DND-41 (cell line): ENCODE data around the gene MACIR.

Experiments used
- ATAC-seq: fragments of 200-7000 bp; cut with Tn5 transposase; 3 replicates; pipeline ENCODE4 v1.9.1; 2021; ENCODE audit warnings: low read depth; ENCODE audit not compliant: insufficient read depth
- DNase-seq: peaks from one replicate; pipeline ENCODE4 v3.0.0-alpha.2; 2020
- H2AFZ ChIP-seq: 2 replicates; pipeline ENCODE4 v1.6.0; 2012; ENCODE audit warnings: low read depth, low read length
- H3K27ac ChIP-seq: 2 replicates; pipeline ENCODE4 v1.5.1; 2012; ENCODE audit warnings: low read length, inconsistent platforms
- H3K27me3 ChIP-seq: fragments of 200-600 bp; sonication (generic); 2 replicates; pipeline ENCODE4 v1.6.0; 2012; ENCODE audit warnings: low read length, mild to moderate bottlenecking, inconsistent platforms; ENCODE audit not compliant: insufficient read depth, poor library complexity
- H3K36me3 ChIP-seq: 2 replicates; pipeline ENCODE4 v1.5.1; 2012; ENCODE audit warnings: low read length, inconsistent platforms; ENCODE audit not compliant: insufficient read depth
- H3K4me1 ChIP-seq: 2 replicates; pipeline ENCODE4 v1.5.1; 2012; ENCODE audit warnings: mild to moderate bottlenecking, low read length; ENCODE audit not compliant: insufficient read depth
- H3K4me2 ChIP-seq: 2 replicates; pipeline ENCODE4 v1.6.0; 2012; ENCODE audit warnings: mild to moderate bottlenecking, moderate library complexity, low read length, inconsistent platforms; ENCODE audit not compliant: insufficient read depth
- H3K4me3 ChIP-seq, 2 experiments: fragments of 200-600 bp in 1 of 2; shearing (Covaris generic) in 1 of 2; 2 replicates each; pipeline ENCODE4 v1.5.1; 2012 to 2016; ENCODE audit warnings: inconsistent platforms in 2 of 2, low read length in 2 of 2, mild to moderate bottlenecking in 2 of 2, low read depth in 1 of 2, moderate library complexity in 1 of 2
- H3K79me2 ChIP-seq: 2 replicates; pipeline ENCODE4 v1.6.0; 2012; ENCODE audit warnings: low read length, inconsistent platforms; ENCODE audit not compliant: insufficient read depth
- H3K9ac ChIP-seq: 2 replicates; pipeline ENCODE4 v1.6.0; 2012; ENCODE audit warnings: low read depth, mild to moderate bottlenecking, inconsistent platforms, low read length, moderate library complexity
- H3K9me3 ChIP-seq: 2 replicates; pipeline ENCODE4 v1.5.1; 2012; ENCODE audit warnings: low read length, moderate library complexity, mild to moderate bottlenecking, inconsistent platforms; ENCODE audit not compliant: insufficient read depth, severe bottlenecking
- H4K20me1 ChIP-seq: 2 replicates; pipeline ENCODE4 v1.6.0; 2012; ENCODE audit warnings: low read length; ENCODE audit not compliant: insufficient read depth
- EZH2 ChIP-seq: IDR thresholded peaks from 3 replicates; pipeline ENCODE4 v1.6.1; 2012; ENCODE audit warnings: borderline replicate concordance, low read depth, mild to moderate bottlenecking, moderate library complexity, low read length, inconsistent platforms; ENCODE audit not compliant: severe bottlenecking
- TF ChIP-seq, protein P1 (sequence below): IDR thresholded peaks from 2 replicates; pipeline ENCODE4 v1.5.1; 2012; ENCODE audit warnings: borderline replicate concordance, low read length, moderate library complexity, mild to moderate bottlenecking; ENCODE audit not compliant: poor library complexity, severe bottlenecking; ENCODE audit errors: extremely low read depth

Gene MACIR

DNA sequence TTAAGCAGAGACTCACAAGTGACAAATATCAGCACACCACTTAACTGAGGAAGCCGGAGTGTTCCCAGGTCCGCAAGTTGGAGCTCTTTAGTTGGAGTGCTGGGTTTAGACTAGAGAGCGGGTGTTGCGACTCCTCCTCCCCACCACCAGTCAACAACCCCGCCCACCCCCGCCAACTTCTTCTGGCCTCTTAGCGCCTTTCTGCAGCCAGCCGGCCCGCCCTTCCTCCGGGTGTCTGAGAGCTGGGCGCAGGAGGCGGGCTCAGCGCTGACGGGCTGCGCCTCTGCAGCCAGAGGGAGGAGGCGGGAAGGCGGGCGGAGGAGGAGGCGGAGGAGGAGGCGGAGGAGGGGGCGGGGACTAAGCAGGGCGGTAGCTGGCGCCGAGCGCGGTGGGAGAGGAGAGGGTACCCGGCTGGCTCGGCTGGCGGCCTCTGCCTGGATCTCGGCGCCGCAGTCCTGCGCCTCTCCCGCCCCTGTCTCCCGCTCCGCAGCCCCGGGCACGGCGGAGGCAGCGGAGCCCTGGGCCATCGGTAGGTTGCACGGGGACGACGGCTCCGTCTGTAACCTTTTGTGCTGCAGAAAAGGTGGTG is at the start of gene MACIR:
Gene MACIR (plus strand): TSS at position 396 of the 589 bp plus-strand sequence. CDS start 17,157 bp downstream, outside the sequence.
- TF ChIP-seq EZH2: no peak
- TF ChIP-seq, protein P1, sequence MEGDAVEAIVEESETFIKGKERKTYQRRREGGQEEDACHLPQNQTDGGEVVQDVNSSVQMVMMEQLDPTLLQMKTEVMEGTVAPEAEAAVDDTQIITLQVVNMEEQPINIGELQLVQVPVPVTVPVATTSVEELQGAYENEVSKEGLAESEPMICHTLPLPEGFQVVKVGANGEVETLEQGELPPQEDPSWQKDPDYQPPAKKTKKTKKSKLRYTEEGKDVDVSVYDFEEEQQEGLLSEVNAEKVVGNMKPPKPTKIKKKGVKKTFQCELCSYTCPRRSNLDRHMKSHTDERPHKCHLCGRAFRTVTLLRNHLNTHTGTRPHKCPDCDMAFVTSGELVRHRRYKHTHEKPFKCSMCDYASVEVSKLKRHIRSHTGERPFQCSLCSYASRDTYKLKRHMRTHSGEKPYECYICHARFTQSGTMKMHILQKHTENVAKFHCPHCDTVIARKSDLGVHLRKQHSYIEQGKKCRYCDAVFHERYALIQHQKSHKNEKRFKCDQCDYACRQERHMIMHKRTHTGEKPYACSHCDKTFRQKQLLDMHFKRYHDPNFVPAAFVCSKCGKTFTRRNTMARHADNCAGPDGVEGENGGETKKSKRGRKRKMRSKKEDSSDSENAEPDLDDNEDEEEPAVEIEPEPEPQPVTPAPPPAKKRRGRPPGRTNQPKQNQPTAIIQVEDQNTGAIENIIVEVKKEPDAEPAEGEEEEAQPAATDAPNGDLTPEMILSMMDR: peak; percentile 33
- peak; percentile 98 for DNase-seq
- H3K27me3 ChIP-seq: no peaks in the 10 kb centered on the region
- H3K27ac ChIP-seq: peak within 1 kb of the TSS; percentile 93
- peak within 1 kb of the TSS; percentile 84 to 88 for H3K4me3 ChIP-seq
- peak within 1 kb of the TSS; percentile 90 for H2AFZ ChIP-seq
- ATAC-seq: peak; percentile 88
- H3K4me1 ChIP-seq: peaks cover 41% of the 10 kb centered on the region
- no peaks in the 10 kb centered on the region; the same call in 1 of the 2 replicates for H3K36me3 ChIP-seq
- peaks cover 48% of the 10 kb centered on the region for H3K79me2 ChIP-seq
- peak within 1 kb of the TSS; percentile 96 for H3K9ac ChIP-seq
- H3K4me2 ChIP-seq: peak within 1 kb of the TSS; percentile 85
- peaks cover 20% of the 10 kb centered on the region; the same call in 1 of the 2 replicates for H4K20me1 ChIP-seq
- H3K9me3 ChIP-seq: no peaks in the 10 kb centered on the region

DNA sequence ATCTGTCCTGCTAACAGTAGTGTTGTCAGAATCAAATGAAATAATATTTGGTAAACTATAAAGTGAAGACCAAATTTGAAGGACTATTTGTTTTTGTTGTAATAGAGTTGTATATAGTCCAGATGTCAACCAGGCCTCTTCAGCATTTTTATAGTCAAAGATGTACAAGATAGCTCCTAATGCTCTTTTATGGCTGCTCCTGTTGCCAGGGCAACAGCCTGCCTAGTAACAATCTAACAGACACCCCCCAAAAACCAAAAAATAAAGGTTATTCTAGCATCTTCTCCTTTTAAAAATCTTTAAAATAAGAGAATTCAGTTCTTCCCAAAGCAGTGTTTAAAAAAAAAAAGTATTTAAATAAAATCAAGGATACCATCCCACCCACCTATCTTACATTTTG is 49.5 kb upstream of the MACIR start:
- Histone ChIP-seq H3K4me2 (no peak overlapping the region), H3K36me3 (peaks cover 16% of the 10 kb centered on the region), H3K4me3 (no peak overlapping the region), H3K27ac (no peak overlapping the region), H3K9ac (no peak overlapping the region), H3K79me2 (no peaks in the 10 kb centered on the region), H3K9me3 (no peaks in the 10 kb centered on the region), H2AFZ (no peak overlapping the region), H3K27me3 (no peaks in the 10 kb centered on the region), H3K4me1 (peaks cover 12% of the 10 kb centered on the region), H4K20me1 (no peaks in the 10 kb centered on the region)
- DNase-seq: no peak
- no peak for TF ChIP-seq EZH2
- TF ChIP-seq, protein P1: no peak
- no peak for ATAC-seq

DNA sequence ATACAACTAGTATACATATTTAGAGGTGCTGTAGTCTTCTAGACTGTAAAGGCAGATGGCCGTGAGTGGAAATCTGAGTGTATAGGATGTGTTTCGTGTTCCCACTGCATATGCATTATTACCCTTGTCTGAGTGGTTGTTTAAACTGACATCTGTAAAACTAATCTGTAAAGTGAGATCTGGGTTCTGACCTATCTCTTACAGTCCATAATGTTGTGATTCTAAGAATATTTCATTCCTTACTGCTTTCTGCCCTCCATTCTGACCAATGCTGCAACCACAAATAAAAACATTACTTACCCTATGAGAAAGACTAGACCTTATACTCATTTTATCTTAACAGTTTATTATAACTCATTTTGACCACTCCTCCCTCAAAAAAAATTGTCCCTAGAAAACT is 47.6 kb upstream of the MACIR start:
- ATAC-seq (no peak), DNase-seq (no peak)
- no peaks in the 10 kb centered on the region for H3K27me3 ChIP-seq
- no peaks in the 10 kb centered on the region for H4K20me1 ChIP-seq
- peaks cover 13% of the 10 kb centered on the region for H3K36me3 ChIP-seq
- H3K4me2 ChIP-seq: no peak overlapping the region
- no peaks in the 10 kb centered on the region for H3K9me3 ChIP-seq
- no peak overlapping the region for H2AFZ ChIP-seq
- H3K4me3 ChIP-seq: no peak overlapping the region
- H3K27ac ChIP-seq: no peak overlapping the region
- no peak overlapping the region for H3K9ac ChIP-seq
- TF ChIP-seq EZH2: no peak
- TF ChIP-seq, protein P1: no peak
- H3K4me1 ChIP-seq: peaks cover 12% of the 10 kb centered on the region
- no peaks in the 10 kb centered on the region for H3K79me2 ChIP-seq
